ENCODE measurements around the gene MUC4.
"Not testable (repeated sequence)": the region's sequence is repeated elsewhere in the genome, so short reads cannot be mapped to it uniquely, and the experiment has no call there.

MUC4 gene

GRCh38 chr3:195835791-195836190 is 24.1 kb upstream of the MUC4 start:
- no peak for DNase-seq (ENCODE audit: low read depth)

- DNase-seq (ENCODE audit: low read depth): no peak
These were observed 23.2 kb upstream of the MUC4 start for GRCh38 chr3:195834675-195835583.

- DNase-seq (ENCODE audit: low read depth): no peak
These were observed 18.1 kb upstream of the MUC4 start for GRCh38 chr3:195829897-195830254.

DNA sequence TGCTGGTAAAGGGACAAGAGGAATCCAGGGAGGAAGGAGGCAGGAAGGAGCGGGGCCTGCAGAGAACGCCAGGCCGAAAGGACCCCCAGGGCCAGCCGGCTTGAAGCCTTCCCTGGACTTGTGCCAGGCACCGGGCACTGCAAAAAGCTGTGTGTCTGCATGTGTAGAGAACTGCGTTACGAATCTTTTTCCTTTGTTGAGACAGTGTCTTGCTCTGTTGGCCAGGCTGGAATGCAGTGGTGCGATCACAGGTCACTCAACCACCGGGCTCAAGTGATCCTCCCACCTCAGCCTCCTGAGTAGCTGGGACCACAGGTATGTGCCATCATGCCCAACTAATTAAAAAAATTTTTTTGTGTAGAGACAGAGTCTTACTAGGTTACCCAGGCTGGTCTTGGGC is 17.0 kb upstream of the MUC4 start:
- no peak for DNase-seq (ENCODE audit: low read depth)

DNA sequence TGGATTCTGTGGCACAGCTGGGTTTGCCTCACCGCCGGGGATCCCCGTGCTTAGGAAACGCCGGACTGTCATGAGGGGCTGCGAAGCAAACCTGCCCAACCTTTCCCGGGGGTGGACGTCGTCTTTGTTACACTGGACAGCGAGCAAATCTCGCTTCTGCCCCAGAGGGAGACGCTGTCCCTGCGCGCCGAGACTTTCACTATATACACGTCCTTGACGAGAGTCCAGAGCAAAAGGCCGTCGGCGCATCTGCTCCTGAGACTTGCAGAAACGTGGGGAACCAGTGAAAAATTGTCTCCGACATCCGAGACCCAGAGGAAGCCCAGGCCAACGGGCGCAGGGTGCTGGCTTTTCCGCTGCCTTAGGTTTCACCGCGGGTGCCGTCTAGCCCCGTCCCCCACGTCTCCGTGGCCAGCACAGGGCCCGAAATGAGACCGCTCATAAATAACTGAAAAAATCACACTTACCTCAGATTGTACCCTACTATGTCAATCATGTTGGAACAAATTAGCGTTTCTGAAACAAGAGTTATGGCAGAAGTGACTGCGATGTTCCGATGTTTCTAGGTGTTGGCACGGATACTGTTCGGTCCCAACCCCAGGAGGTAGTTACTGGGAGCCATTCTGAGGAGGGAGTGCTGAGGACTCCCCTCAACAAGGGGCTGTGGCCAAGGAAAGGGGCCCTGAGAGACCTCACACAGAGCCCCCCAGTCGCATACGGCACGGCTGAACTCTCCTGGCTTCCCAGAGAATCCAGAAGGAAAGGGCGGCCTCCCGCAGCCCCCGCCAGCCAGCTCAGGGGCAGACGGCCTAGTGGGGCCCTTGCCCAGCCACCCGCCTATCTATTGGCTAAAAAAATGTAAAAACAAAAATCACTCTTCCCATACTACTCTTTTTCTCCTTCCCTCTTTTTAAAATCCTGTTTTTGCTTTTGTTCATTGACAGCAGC is 14.4 kb upstream of the MUC4 start:
- no peak for DNase-seq (ENCODE audit: low read depth)

- DNase-seq (ENCODE audit: low read depth): no peak
These were observed 13.5 kb upstream of the MUC4 start for GRCh38 chr3:195825191-195825588.

DNA sequence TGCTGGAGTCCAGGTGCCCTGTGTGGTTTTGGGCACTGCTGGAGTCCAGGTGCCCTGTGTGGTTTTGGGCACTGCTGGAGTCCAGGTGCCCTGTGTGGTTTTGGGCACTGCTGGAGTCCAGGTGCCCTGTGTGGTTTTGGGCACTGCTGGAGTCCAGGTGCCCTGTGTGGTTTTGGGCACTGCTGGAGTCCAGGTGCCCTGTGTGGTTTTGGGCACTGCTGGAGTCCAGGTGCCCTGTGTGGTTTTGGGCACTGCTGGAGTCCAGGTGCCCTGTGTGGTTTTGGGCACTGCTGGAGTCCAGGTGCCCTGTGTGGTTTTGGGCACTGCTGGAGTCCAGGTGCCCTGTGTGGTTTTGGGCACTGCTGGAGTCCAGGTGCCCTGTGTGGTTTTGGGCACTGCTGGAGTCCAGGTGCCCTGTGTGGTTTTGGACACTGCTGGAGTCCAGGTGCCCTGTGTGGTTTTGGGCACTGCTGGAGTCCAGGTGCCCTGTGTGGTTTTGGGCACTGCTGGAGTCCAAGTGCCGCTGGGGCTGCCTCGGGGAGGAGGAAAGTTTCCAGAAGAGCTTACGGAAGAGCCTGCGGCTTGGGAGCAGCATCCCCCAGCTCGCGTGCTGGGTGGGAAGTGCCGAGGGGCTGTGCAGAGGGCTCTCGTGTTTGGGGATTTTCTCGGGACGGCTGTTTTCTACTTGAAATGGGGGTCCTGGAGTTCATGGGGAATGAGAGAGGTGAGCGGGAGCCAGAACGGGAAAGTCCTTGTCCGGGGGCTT is 12.9 kb upstream of the MUC4 start:
- not testable (repeated sequence) for DNase-seq (ENCODE audit: low read depth)

DNA sequence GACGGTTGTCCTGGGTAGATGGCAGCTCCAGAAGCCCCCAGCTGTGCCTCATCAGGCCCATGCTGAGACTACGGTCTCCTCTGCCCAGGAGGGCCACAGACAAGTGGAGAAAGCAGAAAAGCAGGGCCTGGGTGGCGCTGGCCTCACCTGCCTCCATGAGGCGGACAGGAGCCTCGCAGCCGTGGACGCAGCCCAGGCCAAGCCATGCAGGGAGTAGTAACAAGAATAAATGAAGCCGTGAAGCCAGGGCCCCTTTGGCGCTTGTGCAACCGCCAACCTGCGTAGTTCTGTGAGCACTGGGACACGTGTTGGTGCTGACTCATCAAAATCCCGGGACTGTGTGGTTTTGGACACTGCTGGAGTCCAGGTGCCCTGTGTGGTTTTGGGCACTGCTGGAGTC is 12.3 kb upstream of the MUC4 start:
- no peak for DNase-seq (ENCODE audit: low read depth)

GRCh38 chr3:195823280-195823679 is 11.6 kb upstream of the MUC4 start:
- no peak for DNase-seq (ENCODE audit: low read depth)

DNA sequence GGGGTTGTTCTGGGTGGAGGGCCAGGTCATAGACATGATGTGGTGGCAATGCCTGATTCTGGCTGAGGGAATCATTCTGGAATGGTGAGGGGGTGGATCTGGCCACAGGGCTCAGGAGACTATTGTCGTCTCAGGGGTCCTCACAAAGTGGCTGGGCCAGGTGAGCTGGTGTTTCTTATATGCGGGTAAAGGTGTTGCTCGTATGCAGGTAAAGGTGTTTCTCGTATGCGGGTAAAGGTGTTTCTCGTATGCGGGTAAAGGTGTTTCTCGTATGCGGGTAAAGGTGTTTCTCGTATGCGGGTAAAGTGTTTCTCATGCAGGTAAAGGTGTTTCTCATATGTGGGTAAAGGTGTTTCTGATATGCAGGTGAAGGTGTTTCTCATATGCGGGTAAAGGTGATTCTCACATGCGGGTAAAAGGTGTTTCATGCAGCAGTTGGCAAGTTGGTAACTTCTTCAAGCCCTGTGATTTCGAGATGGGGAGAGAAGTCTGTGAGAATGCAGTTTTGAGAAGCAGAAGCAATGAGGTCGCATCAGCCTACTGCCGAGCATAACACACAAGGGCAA is 10.5 kb upstream of the MUC4 start:
- DNase-seq (ENCODE audit: low read depth): no peak

- DNase-seq (ENCODE audit: low read depth): no peak
These were observed 9.8 kb upstream of the MUC4 start for GRCh38 chr3:195821403-195822130.

- DNase-seq (ENCODE audit: low read depth): no peak
These were observed 9.2 kb upstream of the MUC4 start for GRCh38 chr3:195820901-195821300.

DNA sequence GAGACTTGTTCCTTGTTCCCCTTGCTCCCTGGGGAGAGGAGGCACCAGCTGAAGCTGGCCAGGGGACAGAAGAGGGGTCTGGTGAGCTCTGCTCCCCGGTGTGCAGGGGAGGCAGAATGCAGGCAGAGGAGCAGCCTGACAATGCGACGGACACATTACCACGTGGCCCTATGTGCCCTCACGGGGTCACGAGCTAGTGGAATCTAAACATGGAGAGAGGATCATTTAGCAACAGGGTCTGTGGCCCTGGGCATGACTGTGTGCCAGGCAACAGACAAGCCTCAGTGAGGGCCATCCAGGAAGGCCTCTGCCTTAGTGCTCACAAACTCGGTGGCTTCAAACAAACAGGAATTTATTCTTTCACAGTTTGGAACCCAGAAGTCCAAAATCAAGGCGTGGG is 8.5 kb upstream of the MUC4 start:
- DNase-seq (ENCODE audit: low read depth): no peak

- DNase-seq (ENCODE audit: low read depth): no peak
These were observed 6.6 kb upstream of the MUC4 start for GRCh38 chr3:195818301-195818700.

DNA sequence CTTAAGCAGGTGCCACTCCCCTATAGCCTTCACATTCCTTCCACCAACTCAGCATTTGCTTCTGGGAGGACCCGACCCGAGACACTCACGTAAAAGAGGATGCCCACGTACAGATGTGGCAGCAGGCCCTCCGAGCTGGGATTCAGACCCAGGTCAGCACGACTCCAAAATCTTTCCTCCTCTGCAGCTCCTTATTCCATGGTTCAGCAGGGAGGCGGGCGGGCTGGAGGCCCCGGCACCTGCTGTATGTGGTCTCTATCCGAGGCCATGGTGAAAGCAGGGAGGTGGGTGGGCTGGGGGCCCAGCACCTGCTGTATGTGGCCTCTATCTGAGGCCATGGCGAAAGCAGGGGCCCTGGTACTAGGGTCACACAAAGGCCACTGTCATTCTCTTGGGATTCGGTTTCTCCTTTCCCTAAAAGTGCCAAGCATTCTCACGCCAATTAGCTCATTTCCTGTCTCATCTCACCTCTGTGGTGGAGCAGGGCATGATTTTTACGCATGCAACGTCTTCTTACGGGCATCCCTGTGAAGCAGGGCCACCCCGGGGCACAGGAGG is 5.9 kb upstream of the MUC4 start:
- DNase-seq (ENCODE audit: low read depth): no peak

- DNase-seq (ENCODE audit: low read depth): not testable (repeated sequence)
These were observed 4.7 kb upstream of the MUC4 start for GRCh38 chr3:195816276-195816913.

GRCh38 chr3:195815169-195815771 is 3.5 kb upstream of the MUC4 start:
- no peak for DNase-seq (ENCODE audit: low read depth)

GRCh38 chr3:195813916-195814640 is 2.3 kb upstream of the MUC4 start:
- DNase-seq (ENCODE audit: low read depth): no peak

GRCh38 chr3:195812366-195812765 is 637 bp upstream of the MUC4 start:
- no peak for DNase-seq (ENCODE audit: low read depth)
